CD14-positive monocyte (primary cell): ENCODE results near the gene KIAA0513. TPM values are rescaled to one million over a fixed set of nuclear protein-coding genes. Genes with fewer than 3 reads are reported as not detected.

Source experiments
- DNase-seq, 3 donors: peaks; one replicate each; pipeline ENCODE4 v3.0.0-alpha.2; 2011 to 2022
- H2AFZ ChIP-seq: 2 replicates; pipeline ENCODE4 v1.6.0; 2012; ENCODE audit warnings: mild to moderate bottlenecking, low read depth, low read length, inconsistent platforms; ENCODE audit not compliant: insufficient read depth, poor library complexity, severe bottlenecking
- H3K27ac ChIP-seq, 2 donors: 1 replicate in 1 of 2; 2 replicates in 1 of 2; pipeline ENCODE4 v1.5.1; 2012 to 2013; ENCODE audit warnings: low read length in 2 of 2, control low read depth in 1 of 2, inconsistent platforms in 1 of 2, low read depth in 1 of 2, mild to moderate bottlenecking in 1 of 2
- H3K27me3 ChIP-seq, 2 donors: one replicate each; pipeline versions ENCODE4 v1.6.0 to v1.6.1; 2011 to 2013; ENCODE audit warnings: low read length in 2 of 2; ENCODE audit not compliant: control insufficient read depth in 2 of 2, insufficient read depth in 2 of 2
- H3K36me3 ChIP-seq, 2 donors: replicated peaks in 1 of 2; 1 replicate in 1 of 2; 2 replicates in 1 of 2; pipeline versions ENCODE4 v1.5.1 to v1.6.1; 2012 to 2013; ENCODE audit warnings: low read length in 2 of 2, control low read depth in 1 of 2, inconsistent platforms in 1 of 2, mild to moderate bottlenecking in 1 of 2; ENCODE audit not compliant: insufficient read depth in 2 of 2, control insufficient read depth in 1 of 2
- H3K4me1 ChIP-seq, 2 donors: 1 replicate in 1 of 2; 2 replicates in 1 of 2; pipeline versions ENCODE4 v1.5.1 to v1.6.1; 2012 to 2013; ENCODE audit warnings: low read length in 2 of 2, control low read depth in 1 of 2, inconsistent platforms in 1 of 2, mild to moderate bottlenecking in 1 of 2, moderate library complexity in 1 of 2; ENCODE audit not compliant: insufficient read depth in 2 of 2, control insufficient read depth in 1 of 2
- H3K4me2 ChIP-seq: replicated peaks from 2 replicates; pipeline ENCODE3; 2012; ENCODE audit warnings: low read length, moderate library complexity, mild to moderate bottlenecking; ENCODE audit not compliant: poor library complexity, severe bottlenecking; ENCODE audit errors: extremely low read depth
- H3K4me3 ChIP-seq, 3 experiments: fragments of 200-600 bp in 1 of 3; sonication (generic) in 1 of 3; replicated peaks in 1 of 3; 1 replicate in 2 of 3; 2 replicates in 1 of 3; pipeline ENCODE4 v1.5.1; 2011 to 2013; ENCODE audit warnings: low read length in 3 of 3, mild to moderate bottlenecking in 3 of 3, control low read depth in 2 of 3, low read depth in 2 of 3, inconsistent platforms in 1 of 3, moderate library complexity in 1 of 3
- H3K79me2 ChIP-seq: 2 replicates; pipeline ENCODE4 v1.6.0; 2012; ENCODE audit warnings: mild to moderate bottlenecking, control low read depth, inconsistent platforms, low read length, moderate library complexity; ENCODE audit not compliant: insufficient read depth
- H3K9ac ChIP-seq: 2 replicates; pipeline ENCODE4 v1.6.0; 2017; ENCODE audit warnings: low read length, mild to moderate bottlenecking; ENCODE audit not compliant: insufficient read depth, poor library complexity, severe bottlenecking
- H3K9me3 ChIP-seq, 2 donors: replicated peaks in 1 of 2; 1 replicate in 1 of 2; 2 replicates in 1 of 2; pipeline versions ENCODE4 v1.5.1 to v1.6.1; 2012 to 2013; ENCODE audit warnings: low read length in 2 of 2, control low read depth in 1 of 2; ENCODE audit not compliant: control insufficient read depth in 1 of 2, insufficient read depth in 1 of 2
- H4K20me1 ChIP-seq: 2 replicates; pipeline ENCODE4 v1.6.0; 2012; ENCODE audit warnings: mild to moderate bottlenecking, low read length, control low read depth, moderate library complexity; ENCODE audit not compliant: insufficient read depth
- H3K27ac Mint-ChIP-seq, 7 donors: one replicate each; pipeline ENCODE4 v1.8.0; 2020; ENCODE audit warnings: mild to moderate bottlenecking in 7 of 7, mixed read lengths in 7 of 7, moderate library complexity in 6 of 7, inconsistent platforms in 2 of 7
- H3K27me3 Mint-ChIP-seq, 3 donors: one replicate each; pipeline ENCODE4 v1.8.0; 2021 to 2022; ENCODE audit warnings: low read depth in 3 of 3, mild to moderate bottlenecking in 3 of 3, mixed read lengths in 3 of 3, moderate library complexity in 3 of 3, inconsistent platforms in 1 of 3
- H3K36me3 Mint-ChIP-seq, 2 donors: one replicate each; pipeline ENCODE4 v1.8.0; 2020; ENCODE audit warnings: mixed read lengths in 2 of 2, inconsistent platforms in 1 of 2, mild to moderate bottlenecking in 1 of 2
- H3K4me1 Mint-ChIP-seq: one replicate; pipeline ENCODE4 v1.8.0; 2020; ENCODE audit warnings: mild to moderate bottlenecking, mixed read lengths
- H3K4me3 Mint-ChIP-seq, 2 donors: one replicate each; pipeline ENCODE4 v1.8.0; 2020; ENCODE audit warnings: mild to moderate bottlenecking in 2 of 2, mixed read lengths in 2 of 2, moderate library complexity in 1 of 2
- H3K9me3 Mint-ChIP-seq, 7 donors: one replicate each; pipeline ENCODE4 v1.8.0; 2020 to 2022; ENCODE audit warnings: mixed read lengths in 7 of 7, mild to moderate bottlenecking in 6 of 7, moderate library complexity in 6 of 7, inconsistent platforms in 2 of 7
- WGBS: methylation state at CpG from one replicate; pipeline ENCODE4 v1.1.5; 2013; ENCODE audit warnings: missing lambda C conversion rate; ENCODE audit not compliant: insufficient coverage; 5-methylcytosine and 5-hydroxymethylcytosine counted together
- intact Hi-C, 2 donors: fragments of 100-400 bp; cut with micrococcal nuclease; formaldehyde crosslinking; loops; one replicate each; pipeline versions ENCODE4 v1.15.0 to v1.15.1; 2023
- polyA plus RNA-seq, 3 donors: library from polyadenylated mRNA; depleted of rRNA in 1 of 3; unstranded in 2 of 3; stranded (reverse) in 1 of 3; fragments of 300-500 nt in 2 of 3; fragments of >200 nt in 1 of 3; fragmentation: Illumina TruSeq in 2 of 3; gene quantifications; 1 replicate in 2 of 3; 2 replicates in 1 of 3; pipeline ENCODE4 v1.2.3, GENCODE V29; 2012 to 2021
- TF ChIP-seq, protein P1 (sequence below): fragments of 200-600 bp; IDR thresholded peaks from one replicate; pipeline ENCODE4 v1.8.0; 2022; ENCODE audit warnings: antibody characterized with exemption, mild to moderate bottlenecking

The KIAA0513 gene
- polyA plus RNA-seq, 3 donors = 21.4 to 77.5 (median 32.7) TPM

DNA sequence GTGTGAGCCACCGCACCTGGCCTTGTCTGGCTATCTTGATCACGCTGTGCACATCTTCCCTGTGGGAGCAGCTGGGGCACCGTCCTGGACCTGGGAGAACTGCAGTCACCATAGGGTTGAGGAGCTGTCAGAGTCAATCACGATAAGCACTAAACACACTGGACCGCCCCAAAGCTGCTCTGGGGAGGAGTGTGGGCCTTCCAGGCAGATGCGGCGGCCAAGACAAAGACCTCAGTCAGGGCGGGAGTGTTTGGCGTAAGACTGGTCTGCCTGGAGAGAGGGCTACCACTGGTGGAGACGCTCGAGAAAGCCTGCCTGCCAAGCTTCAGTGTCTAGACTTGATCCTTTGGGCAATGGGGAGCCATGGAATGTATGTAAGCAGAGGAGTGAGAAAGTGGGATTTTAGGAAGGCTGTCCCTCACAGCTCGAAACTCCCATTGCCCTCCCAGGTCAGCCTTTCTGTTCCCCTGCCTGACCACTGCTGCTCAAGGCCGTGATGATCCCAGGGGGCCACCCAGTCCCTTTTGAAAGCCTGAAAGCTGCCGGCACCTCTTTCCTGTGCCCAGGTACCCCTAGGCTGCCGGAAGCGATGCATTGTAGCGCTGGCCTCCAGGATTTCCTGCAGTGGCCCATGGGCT is 114.0 kb downstream of the KIAA0513 start:
- WGBS = 86% methylated on average over 16 of the region's 17 CpGs
- no peaks in the 10 kb centered on the region for H3K36me3 Mint-ChIP-seq
- H3K4me1 ChIP-seq = peaks cover 13 to 17% of the 10 kb centered on the region in 2 donors
- no peaks in the 10 kb centered on the region for H3K27me3 ChIP-seq
- no peaks in the 10 kb centered on the region for H4K20me1 ChIP-seq
- H3K9me3 Mint-ChIP-seq = peaks cover 1 to 8% (median 3%) of the 10 kb centered on the region in 7 donors
- H3K4me3 ChIP-seq = no peak overlapping the region
- intact Hi-C loops = no loop called here
- H3K27me3 Mint-ChIP-seq = peaks cover 16 to 25% (median 17%) of the 10 kb centered on the region in 3 donors
- H3K9ac ChIP-seq = no peak overlapping the region
- H3K27ac Mint-ChIP-seq = no peak overlapping the region
- no peaks in the 10 kb centered on the region for H3K36me3 ChIP-seq
- no peak overlapping the region for H3K27ac ChIP-seq
- H3K4me3 Mint-ChIP-seq = no peak overlapping the region
- H2AFZ ChIP-seq = no peak overlapping the region
- TF ChIP-seq, protein P1, sequence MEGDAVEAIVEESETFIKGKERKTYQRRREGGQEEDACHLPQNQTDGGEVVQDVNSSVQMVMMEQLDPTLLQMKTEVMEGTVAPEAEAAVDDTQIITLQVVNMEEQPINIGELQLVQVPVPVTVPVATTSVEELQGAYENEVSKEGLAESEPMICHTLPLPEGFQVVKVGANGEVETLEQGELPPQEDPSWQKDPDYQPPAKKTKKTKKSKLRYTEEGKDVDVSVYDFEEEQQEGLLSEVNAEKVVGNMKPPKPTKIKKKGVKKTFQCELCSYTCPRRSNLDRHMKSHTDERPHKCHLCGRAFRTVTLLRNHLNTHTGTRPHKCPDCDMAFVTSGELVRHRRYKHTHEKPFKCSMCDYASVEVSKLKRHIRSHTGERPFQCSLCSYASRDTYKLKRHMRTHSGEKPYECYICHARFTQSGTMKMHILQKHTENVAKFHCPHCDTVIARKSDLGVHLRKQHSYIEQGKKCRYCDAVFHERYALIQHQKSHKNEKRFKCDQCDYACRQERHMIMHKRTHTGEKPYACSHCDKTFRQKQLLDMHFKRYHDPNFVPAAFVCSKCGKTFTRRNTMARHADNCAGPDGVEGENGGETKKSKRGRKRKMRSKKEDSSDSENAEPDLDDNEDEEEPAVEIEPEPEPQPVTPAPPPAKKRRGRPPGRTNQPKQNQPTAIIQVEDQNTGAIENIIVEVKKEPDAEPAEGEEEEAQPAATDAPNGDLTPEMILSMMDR = no peak
- H3K79me2 ChIP-seq = no peaks in the 10 kb centered on the region
- no peak overlapping the region for H3K4me2 ChIP-seq
- peaks cover 18% of the 10 kb centered on the region for H3K4me1 Mint-ChIP-seq
- no peak for DNase-seq
- no peaks in the 10 kb centered on the region for H3K9me3 ChIP-seq

DNA sequence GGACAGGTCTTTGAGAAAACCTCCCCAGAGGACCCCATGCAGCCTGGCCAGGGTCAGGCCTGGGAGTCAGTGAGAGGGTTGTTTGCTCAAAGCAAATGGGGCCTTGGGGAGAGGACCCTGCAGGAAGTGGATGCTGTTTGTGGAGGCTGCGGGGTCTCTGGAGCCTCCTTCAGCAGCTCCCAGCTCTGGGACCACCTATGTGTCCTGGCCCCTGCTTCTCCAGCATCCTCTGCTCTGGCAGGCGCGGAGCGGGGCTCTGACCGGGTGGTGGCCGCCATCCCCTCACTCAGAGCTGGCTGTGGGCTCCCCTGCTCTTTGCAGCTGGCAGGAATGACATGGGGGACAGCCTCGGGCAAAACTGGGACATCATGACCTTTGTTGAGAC is 114.5 kb downstream of the KIAA0513 start:
- no peaks in the 10 kb centered on the region for H3K79me2 ChIP-seq
- H3K9me3 ChIP-seq = no peaks in the 10 kb centered on the region
- H3K4me3 ChIP-seq = no peak overlapping the region
- H3K27me3 ChIP-seq = no peaks in the 10 kb centered on the region
- peaks cover 0 to 7% (median 0%) of the 10 kb centered on the region in 7 donors for H3K9me3 Mint-ChIP-seq
- WGBS = 100% methylated on average over 6 of the region's 7 CpGs
- H3K27me3 Mint-ChIP-seq = peaks cover 16 to 25% (median 18%) of the 10 kb centered on the region in 3 donors
- H3K36me3 ChIP-seq = no peaks in the 10 kb centered on the region
- no peak overlapping the region for H3K27ac Mint-ChIP-seq
- TF ChIP-seq, protein P1 = no peak
- H3K36me3 Mint-ChIP-seq = no peaks in the 10 kb centered on the region
- H3K4me2 ChIP-seq = no peak overlapping the region
- H3K9ac ChIP-seq = no peak overlapping the region
- no peak for DNase-seq
- H4K20me1 ChIP-seq = no peaks in the 10 kb centered on the region
- H3K27ac ChIP-seq = no peak overlapping the region
- H2AFZ ChIP-seq = no peak overlapping the region
- H3K4me1 ChIP-seq = peaks cover 8 to 11% of the 10 kb centered on the region in 2 donors
- intact Hi-C loops = no loop called here
- H3K4me1 Mint-ChIP-seq = peaks cover 14% of the 10 kb centered on the region
- no peak overlapping the region for H3K4me3 Mint-ChIP-seq
